LNCAP (cell line): Measurements from ENCODE around the gene SPTBN5.

Source experiments
- TF ChIP-seq, protein P1 (sequence below): fragments of 450-650 bp; IDR thresholded peaks from 2 replicates; pipeline ENCODE4 v1.5.1; 2017; ENCODE audit warnings: mild to moderate bottlenecking

Gene SPTBN5

GRCh38 chr15:41885321-41885720 is 8.5 kb downstream of the SPTBN5 start:
- TF ChIP-seq, protein P1, sequence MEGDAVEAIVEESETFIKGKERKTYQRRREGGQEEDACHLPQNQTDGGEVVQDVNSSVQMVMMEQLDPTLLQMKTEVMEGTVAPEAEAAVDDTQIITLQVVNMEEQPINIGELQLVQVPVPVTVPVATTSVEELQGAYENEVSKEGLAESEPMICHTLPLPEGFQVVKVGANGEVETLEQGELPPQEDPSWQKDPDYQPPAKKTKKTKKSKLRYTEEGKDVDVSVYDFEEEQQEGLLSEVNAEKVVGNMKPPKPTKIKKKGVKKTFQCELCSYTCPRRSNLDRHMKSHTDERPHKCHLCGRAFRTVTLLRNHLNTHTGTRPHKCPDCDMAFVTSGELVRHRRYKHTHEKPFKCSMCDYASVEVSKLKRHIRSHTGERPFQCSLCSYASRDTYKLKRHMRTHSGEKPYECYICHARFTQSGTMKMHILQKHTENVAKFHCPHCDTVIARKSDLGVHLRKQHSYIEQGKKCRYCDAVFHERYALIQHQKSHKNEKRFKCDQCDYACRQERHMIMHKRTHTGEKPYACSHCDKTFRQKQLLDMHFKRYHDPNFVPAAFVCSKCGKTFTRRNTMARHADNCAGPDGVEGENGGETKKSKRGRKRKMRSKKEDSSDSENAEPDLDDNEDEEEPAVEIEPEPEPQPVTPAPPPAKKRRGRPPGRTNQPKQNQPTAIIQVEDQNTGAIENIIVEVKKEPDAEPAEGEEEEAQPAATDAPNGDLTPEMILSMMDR, result no peak

- TF ChIP-seq, protein P1, result no peak
Measured at GRCh38 chr15:41884458-41884857, 9.4 kb downstream of the SPTBN5 start.

- TF ChIP-seq, protein P1, result no peak
Measured at GRCh38 chr15:41883484-41883825, 10.4 kb downstream of the SPTBN5 start.

DNA sequence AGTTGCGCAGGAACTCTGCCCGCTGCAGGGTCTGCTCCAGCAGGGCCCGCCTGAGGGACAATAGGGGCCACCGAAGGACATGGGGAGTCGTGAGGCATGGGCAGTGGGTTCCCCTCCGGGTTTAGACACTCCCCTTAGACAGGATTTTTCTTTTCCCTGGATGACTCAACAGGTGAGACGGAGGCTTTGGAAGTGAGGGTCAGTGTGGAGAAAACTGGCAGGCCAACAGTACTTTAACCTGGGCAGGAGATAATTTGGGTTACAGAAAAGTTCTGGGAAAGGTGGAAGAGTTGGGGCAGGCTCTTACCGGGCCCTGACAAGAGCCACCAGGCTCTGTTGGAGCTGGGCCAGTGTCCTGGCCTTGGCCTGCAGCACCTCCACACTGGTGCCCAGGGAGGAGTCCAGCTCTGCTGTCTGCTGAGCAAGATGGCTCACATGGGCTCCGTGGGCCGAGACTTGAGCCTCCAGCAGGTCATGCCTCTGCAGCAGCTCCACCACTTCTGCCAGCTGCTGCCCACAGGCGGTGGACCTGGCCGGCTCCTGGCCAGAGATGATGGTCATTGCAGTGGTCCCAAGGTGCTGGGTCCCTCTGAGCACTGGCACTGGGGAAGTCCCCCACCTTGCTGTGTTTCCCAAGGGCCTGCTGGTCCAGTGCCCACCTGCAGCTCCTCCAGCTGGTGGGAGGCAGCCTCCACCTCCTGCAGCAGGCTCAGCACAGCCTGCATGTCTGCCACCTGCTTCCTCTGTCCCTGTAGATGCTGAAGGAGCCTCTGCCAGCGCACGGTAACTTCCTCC is 11.0 kb downstream of the SPTBN5 start:
- TF ChIP-seq, protein P1, result no peak

- TF ChIP-seq, protein P1, result no peak
Measured at GRCh38 chr15:41881920-41882688, 11.7 kb downstream of the SPTBN5 start.

- TF ChIP-seq, protein P1, result no peak
Measured at GRCh38 chr15:41881550-41881919, 12.3 kb downstream of the SPTBN5 start.

DNA sequence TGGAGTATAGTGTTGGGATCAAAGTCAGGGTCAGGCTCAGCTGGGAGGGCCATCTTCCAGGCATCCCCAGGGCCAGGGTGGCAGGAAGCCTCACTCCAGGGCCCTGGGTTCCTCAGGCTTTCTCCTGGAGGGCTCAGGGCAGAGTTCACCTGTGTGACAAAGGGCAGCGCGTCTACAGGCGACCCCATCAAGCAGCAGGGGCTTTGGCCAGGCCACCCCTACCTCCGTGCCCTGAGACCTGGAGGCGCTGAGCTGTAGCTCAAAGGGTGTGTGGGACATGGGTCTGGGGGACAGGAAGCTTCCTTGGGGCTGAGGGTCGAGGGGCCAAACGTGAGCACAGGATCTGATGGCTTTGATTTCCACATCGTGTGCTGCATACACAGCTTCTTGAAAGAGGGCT is 12.8 kb downstream of the SPTBN5 start:
- TF ChIP-seq, protein P1, result no peak
